Gastrocnemius medialis (tissue), 4 donors: ENCODE measurements around the gene OPCML. TPM values are rescaled to one million over a fixed set of nuclear protein-coding genes. Genes with fewer than 3 reads are reported as not detected.

Experiments used
- ATAC-seq, 2 donors: fragments of 150-250 bp; one replicate each; pipeline ENCODE4 v1.9.1; 2016
- DNase-seq, 2 donors: peaks; one replicate each; pipeline ENCODE4 v3.0.0-alpha.2; 2019
- H3K27ac ChIP-seq, 4 donors: fragments of 200-600 bp; sonication (generic); 1 replicate in 1 of 4; 2 replicates in 3 of 4; pipeline ENCODE4 v1.5.1; 2016 to 2018; ENCODE audit warnings: mild to moderate bottlenecking in 2 of 4, moderate library complexity in 1 of 4
- H3K27me3 ChIP-seq, 3 donors: fragments of 200-600 bp; sonication (generic) in 2 of 3; 1 replicate in 1 of 3; 2 replicates in 2 of 3; pipeline versions ENCODE4 v1.5.1 to v1.6.0; 2016 to 2019; ENCODE audit warnings: mild to moderate bottlenecking in 1 of 3, moderate library complexity in 1 of 3
- H3K36me3 ChIP-seq, 2 donors: fragments of 200-600 bp; sonication (generic) in 1 of 2; one replicate each; pipeline ENCODE4 v1.5.1; 2017 to 2018
- H3K4me1 ChIP-seq, 2 donors: fragments of 200-600 bp; sonication (generic) in 1 of 2; one replicate each; pipeline ENCODE4 v1.5.1; 2016 to 2017; ENCODE audit warnings: mild to moderate bottlenecking in 2 of 2
- H3K4me3 ChIP-seq, 4 donors: fragments of 200-600 bp; sonication (generic) in 3 of 4; 1 replicate in 1 of 4; 2 replicates in 3 of 4; pipeline ENCODE4 v1.5.1; 2016 to 2019; ENCODE audit warnings: mild to moderate bottlenecking in 2 of 4
- H3K9me3 ChIP-seq, 3 donors: fragments of 200-600 bp; sonication (generic) in 2 of 3; 1 replicate in 1 of 3; 2 replicates in 2 of 3; pipeline ENCODE4 v1.5.1; 2016 to 2019
- CTCF ChIP-seq, 5 experiments: fragments of 450-650 bp in 3 of 5; fragments of 200-600 bp in 2 of 5; sonication (generic) in 2 of 5; IDR thresholded peaks in 4 of 5; conservative IDR thresholded peaks in 1 of 5; 1 replicate in 4 of 5; 2 replicates in 1 of 5; pipeline ENCODE4 v1.5.1; 2016 to 2019; ENCODE audit warnings: antibody characterized with exemption in 5 of 5, mild to moderate bottlenecking in 3 of 5, moderate library complexity in 3 of 5
- POLR2A ChIP-seq, 2 donors: fragments of 450-650 bp; IDR thresholded peaks; one replicate each; pipeline ENCODE4 v1.6.1; 2017; ENCODE audit warnings: antibody characterized with exemption in 2 of 2, mild to moderate bottlenecking in 2 of 2, moderate library complexity in 2 of 2
- in situ Hi-C, 4 donors: fragments of 200-750 bp; cut with MboI; loops; one replicate each; pipeline versions ENCODE4 v1.15.0 to v1.8.0; 2017; ENCODE audit warnings: low sequenced_read_pairs in 4 of 4
- intact Hi-C: fragments of 100-400 bp; cut with DNase I; formaldehyde crosslinking; loops from one replicate; pipeline ENCODE4 v1.15.1; 2023; ENCODE audit warnings: low total_unique reads
- total RNA-seq, 4 donors: library from RNA; depleted of rRNA; stranded (reverse); fragments of >200 nt; gene quantifications; one replicate each; pipeline versions ENCODE4 v1.1.0 to v1.2.3, GENCODE V29; 2016

The OPCML gene
- total RNA-seq, 4 donors from 2014 or later, result not detected

GRCh38 chr11:132850266-132850665, 682.0 kb downstream of the OPCML start:
- H3K27ac ChIP-seq, result no peak overlapping the region
- TF ChIP-seq POLR2A (IDR thresholded peaks at IDR 0.05) (no peak), CTCF (IDR thresholded peaks at IDR 0.05 in 4 of 5, conservative IDR thresholded peaks at IDR 0.05 in 1 of 5) (no peak)
- intact Hi-C loops (no loop called here), in situ Hi-C loops (no loop called here)
- no peaks in the 10 kb centered on the region for H3K36me3 ChIP-seq
- DNase-seq, result no peak
- H3K4me3 ChIP-seq, result no peak overlapping the region
- no peaks in the 10 kb centered on the region for H3K9me3 ChIP-seq
- H3K27me3 ChIP-seq, result no peaks in the 10 kb centered on the region
- no peak for ATAC-seq
- H3K4me1 ChIP-seq, result no peaks in the 10 kb centered on the region

DNA sequence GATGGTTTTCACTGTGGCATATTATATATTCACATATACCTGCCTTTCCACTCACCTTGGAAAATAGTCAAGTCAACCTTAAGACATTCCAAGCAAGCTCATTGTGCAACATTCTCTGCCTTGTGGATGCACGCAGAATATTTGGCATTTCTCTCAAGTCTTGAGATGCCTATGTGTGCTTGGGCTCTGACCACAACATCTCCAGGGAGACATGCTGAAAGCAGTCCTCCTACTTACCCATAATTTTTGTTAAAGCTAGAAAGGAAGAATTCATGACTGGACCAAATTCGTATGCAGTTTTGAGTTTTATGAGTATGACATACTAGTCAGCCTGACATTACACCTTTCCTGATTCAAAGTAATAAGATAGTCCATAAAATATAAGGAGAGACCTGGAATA, 684.0 kb downstream of the OPCML start:
- DNase-seq, result no peak
- no peak for ATAC-seq
- in situ Hi-C loops, result no loop called here
- no peak overlapping the region for H3K27ac ChIP-seq
- H3K27me3 ChIP-seq, result no peaks in the 10 kb centered on the region
- intact Hi-C loops, result no loop called here
- no peaks in the 10 kb centered on the region for H3K4me1 ChIP-seq
- no peaks in the 10 kb centered on the region for H3K36me3 ChIP-seq
- H3K4me3 ChIP-seq, result no peak overlapping the region
- no peaks in the 10 kb centered on the region for H3K9me3 ChIP-seq
- TF ChIP-seq CTCF (IDR thresholded peaks at IDR 0.05 in 4 of 5, conservative IDR thresholded peaks at IDR 0.05 in 1 of 5) (no peak), POLR2A (IDR thresholded peaks at IDR 0.05) (no peak)

DNA sequence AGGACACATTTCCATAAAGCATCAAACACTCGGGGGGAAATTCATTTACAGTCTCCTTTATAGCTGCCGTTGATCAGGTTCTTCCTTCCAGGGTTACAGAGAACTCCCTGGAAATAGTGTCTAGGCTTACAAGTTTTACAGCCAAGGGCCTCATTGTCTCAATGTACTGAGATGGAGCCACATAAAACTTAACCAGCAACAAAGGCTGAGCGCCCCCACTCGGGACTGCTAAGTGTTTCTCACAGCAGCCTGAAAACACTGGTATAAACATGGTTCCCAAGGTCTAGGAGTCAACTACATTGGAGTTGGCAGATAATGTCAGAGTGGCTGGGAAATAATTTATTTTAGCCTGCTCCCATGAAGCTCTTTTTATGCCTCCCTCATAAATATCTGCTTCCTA, 686.2 kb downstream of the OPCML start:
- intact Hi-C loops (no loop called here), in situ Hi-C loops (no loop called here)
- DNase-seq (no peak), ATAC-seq (no peak)
- H3K9me3 ChIP-seq, result no peaks in the 10 kb centered on the region
- H3K4me1 ChIP-seq, result no peaks in the 10 kb centered on the region
- no peak overlapping the region for H3K27ac ChIP-seq
- no peak for TF ChIP-seq POLR2A (IDR thresholded peaks at IDR 0.05)
- no peak for TF ChIP-seq CTCF (IDR thresholded peaks at IDR 0.05 in 4 of 5, conservative IDR thresholded peaks at IDR 0.05 in 1 of 5)
- H3K4me3 ChIP-seq, result no peak overlapping the region
- H3K36me3 ChIP-seq, result no peaks in the 10 kb centered on the region
- no peaks in the 10 kb centered on the region for H3K27me3 ChIP-seq

DNA sequence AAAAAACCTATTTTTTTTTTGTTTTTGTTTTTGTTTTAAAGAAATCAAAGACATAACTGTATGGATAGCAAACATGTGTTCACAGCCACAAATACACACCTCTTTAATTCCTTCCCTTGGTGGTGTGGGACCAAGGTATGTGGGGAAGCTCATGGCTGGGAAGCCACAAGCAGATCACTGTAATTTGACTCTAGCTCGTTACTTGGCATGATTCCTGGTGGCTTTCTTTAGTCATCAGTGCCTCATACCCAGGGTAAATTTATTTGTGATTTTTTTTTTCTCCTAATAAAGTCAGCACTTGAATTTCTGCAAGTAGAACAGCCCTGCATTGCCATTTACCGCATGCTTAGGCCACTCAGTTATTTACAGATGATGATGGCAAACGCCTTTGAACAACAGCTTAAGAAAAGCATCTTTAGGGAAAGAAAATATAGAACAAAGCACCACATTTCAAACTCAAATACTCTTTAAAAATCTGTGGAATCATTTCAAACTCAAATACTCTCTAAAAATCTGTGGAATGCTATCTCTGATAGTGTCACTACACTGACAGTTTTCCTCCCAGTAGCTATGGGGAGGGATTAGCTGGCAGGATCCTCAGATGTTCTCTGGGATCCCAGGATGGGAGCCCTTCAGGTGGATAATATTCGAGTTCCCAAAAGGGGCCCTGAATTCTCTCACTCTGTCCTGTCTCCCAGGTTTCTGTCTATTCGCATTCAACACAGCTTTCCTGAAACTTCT, 687.2 kb downstream of the OPCML start:
- Histone ChIP-seq H3K4me1 (no peaks in the 10 kb centered on the region), H3K9me3 (no peaks in the 10 kb centered on the region), H3K27me3 (no peaks in the 10 kb centered on the region), H3K36me3 (no peaks in the 10 kb centered on the region), H3K4me3 (no peak overlapping the region), H3K27ac (no peak overlapping the region)
- intact Hi-C loops, result no loop called here
- TF ChIP-seq CTCF (IDR thresholded peaks at IDR 0.05 in 4 of 5, conservative IDR thresholded peaks at IDR 0.05 in 1 of 5), result no peak
- no peak for TF ChIP-seq POLR2A (IDR thresholded peaks at IDR 0.05)
- DNase-seq (no peak), ATAC-seq (no peak)
- in situ Hi-C loops, result no loop called here

GRCh38 chr11:132840660-132841059, 691.6 kb downstream of the OPCML start:
- intact Hi-C loops, result no loop called here
- in situ Hi-C loops, result no loop called here
- H3K36me3 ChIP-seq, result no peaks in the 10 kb centered on the region
- no peaks in the 10 kb centered on the region for H3K27me3 ChIP-seq
- no peaks in the 10 kb centered on the region for H3K9me3 ChIP-seq
- TF ChIP-seq CTCF (IDR thresholded peaks at IDR 0.05 in 4 of 5, conservative IDR thresholded peaks at IDR 0.05 in 1 of 5), result no peak
- TF ChIP-seq POLR2A (IDR thresholded peaks at IDR 0.05), result no peak
- DNase-seq (no peak), ATAC-seq (no peak)
- H3K27ac ChIP-seq, result no peak overlapping the region
- no peaks in the 10 kb centered on the region for H3K4me1 ChIP-seq
- no peak overlapping the region for H3K4me3 ChIP-seq
